Heart left ventricle (tissue), 16 donors: ENCODE measurements around the gene ATP9B. TPM values are rescaled to one million over a fixed set of nuclear protein-coding genes. Genes with fewer than 3 reads are reported as not detected.

ENCODE experiments used
- ATAC-seq, 4 donors: fragments of 200-7000 bp; cut with Tn5 transposase; one replicate each; pipeline ENCODE4 v1.9.1; 2020 to 2022; ENCODE audit warnings: moderate library complexity in 4 of 4, mild to moderate bottlenecking in 3 of 4, moderate number of reproducible peaks in 1 of 4
- DNase-seq, 5 donors: peaks; one replicate each; pipeline ENCODE4 v3.0.0-alpha.2; 2020
- H3K27ac ChIP-seq, 12 donors: fragments of 200-600 bp; sonication (generic) in 4 of 12; one replicate each; pipeline versions ENCODE4 v1.5.0 to v1.8.0; 2016 to 2022; ENCODE audit warnings: mild to moderate bottlenecking in 2 of 12
- H3K27me3 ChIP-seq, 9 donors: fragments of 200-600 bp; sonication (generic) in 2 of 9; one replicate each; pipeline versions ENCODE4 v1.5.1 to v1.8.0; 2016 to 2022; ENCODE audit warnings: mild to moderate bottlenecking in 3 of 9
- H3K36me3 ChIP-seq, 9 donors: fragments of 200-600 bp; sonication (generic) in 2 of 9; one replicate each; pipeline versions ENCODE4 v1.5.0 to v1.8.0; 2018 to 2022; ENCODE audit warnings: mild to moderate bottlenecking in 2 of 9
- H3K4me1 ChIP-seq, 12 donors: fragments of 200-600 bp; sonication (generic) in 4 of 12; one replicate each; pipeline versions ENCODE4 v1.5.0 to v1.8.0; 2016 to 2022; ENCODE audit warnings: mild to moderate bottlenecking in 3 of 12
- H3K4me3 ChIP-seq, 12 donors: fragments of 200-600 bp; sonication (generic) in 4 of 12; one replicate each; pipeline versions ENCODE4 v1.5.0 to v1.8.0; 2017 to 2022; ENCODE audit warnings: mild to moderate bottlenecking in 9 of 12, moderate library complexity in 4 of 12
- H3K9me3 ChIP-seq, 12 donors: fragments of 200-600 bp; sonication (generic) in 4 of 12; one replicate each; pipeline versions ENCODE4 v1.5.0 to v1.8.0; 2016 to 2022; ENCODE audit warnings: mild to moderate bottlenecking in 1 of 12
- POLR2A ChIP-seq, 2 donors: fragments of 450-650 bp; IDR thresholded peaks; one replicate each; pipeline ENCODE4 v1.6.1; 2017; ENCODE audit warnings: antibody characterized with exemption in 2 of 2, mild to moderate bottlenecking in 2 of 2, moderate library complexity in 2 of 2
- WGBS, 4 donors: extraction: QIAGEN DNeasy Blood & Tissue Kit in 2 of 4; methylation state at CpG; one replicate each; pipeline versions ENCODE4 v1.1.5 to v1.1.7; 2013 to 2018; 5-methylcytosine and 5-hydroxymethylcytosine counted together
- intact Hi-C, 10 donors: fragments of 100-400 bp; cut with DNase I; formaldehyde crosslinking; loops; one replicate each; pipeline versions ENCODE4 v1.11.1 to v1.14.2; 2022
- polyA plus RNA-seq, 2 donors: library from polyadenylated mRNA; stranded (reverse); fragments of 200-250 nt; gene quantifications; one replicate each; pipeline ENCODE4 v1.2.3, GENCODE V29; 2013
- total RNA-seq, 9 donors: library from RNA; depleted of rRNA in 2 of 9; stranded (reverse); fragments of >200 nt in 2 of 9; fragmentation: NEBNext Ultra II Directional in 3 of 9; extraction: Animal tissue kit (Norgen Biotek cat#: 25700) in 3 of 9; gene quantifications; one replicate each; pipeline versions ENCODE4 v1.1.0 to v1.2.4, GENCODE V29; 2016 to 2023
- TF ChIP-seq, protein P1 (sequence below), 12 donors: fragments of 200-600 bp; sonication (generic) in 4 of 12; IDR thresholded peaks; one replicate each; pipeline versions ENCODE4 v1.5.0 to v1.8.0; 2018 to 2022; ENCODE audit warnings: antibody characterized with exemption in 12 of 12, mild to moderate bottlenecking in 5 of 12
- donor health status: ischemic (EF 13 %, LVEDD 7.1; RV severe dilation, severe dysfunction).
- donor health status: healthy with polysubstance abuse.
- donor health status: DM: no; HTN: yes; CAD: no.
- donor health status: DM: no; HTN: no; CAD: no.
- donor health status: ischemic (EF 25% LVEDD 6.9; RV normal size, moderate dysfunction).
- donor health status: ischemic (EF 25% LVEDD 5.7; RV mildly dilated, moderate dysfunction).
- donor health status: healthy.
- donor health status: DM: yes; HTN: yes; CAD: no.
- donor health status: ischemic (EF 35%, LVEDD 5.7; RV mildly dilated, moderate dysfunction).
- donor health status: nonischemic (EF 11% LVEDD 7.7; RV severe dilation, severe dysfunction).
- donor health status: DM: yes; HTN: yes; CAD: no.
- donor health status: PGD.
- donor health status: ischemic (EF 29% LVEDD 5.4; RV normal size, mild dysfunction).
- donor health status: nonischemic (EF 23%, LVEDD 6.1; RV moderate dilation, normal function).

Gene ATP9B
- total and polyA plus RNA-seq, 11 donors = 7.4 to 23.9 (median 12.8) TPM

DNA sequence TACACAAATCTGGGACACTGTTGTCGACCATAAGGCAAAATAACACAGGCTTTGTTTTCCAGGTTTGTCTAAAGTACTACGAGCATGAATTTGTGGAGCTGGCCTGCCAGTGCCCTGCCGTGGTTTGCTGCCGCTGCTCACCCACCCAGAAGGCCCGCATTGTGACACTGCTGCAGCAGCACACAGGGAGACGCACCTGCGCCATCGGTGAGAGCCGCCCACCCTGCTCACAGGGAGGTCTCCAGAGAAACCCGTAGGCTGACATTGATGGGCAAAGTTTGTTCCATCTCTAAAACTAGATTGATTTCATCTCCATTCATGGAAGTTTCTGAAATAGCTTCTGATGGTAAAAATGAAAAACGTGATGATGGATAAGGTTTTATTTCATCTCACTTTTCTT is 276.2 kb downstream of the ATP9B start:
- DNase-seq (no peak), ATAC-seq (no peak)
- 95 to 99% (median 97%) methylated on average over 11 of the region's 11 CpGs for WGBS, 4 donors
- H3K4me1 ChIP-seq = no peaks in the 10 kb centered on the region
- no peaks in the 10 kb centered on the region for H3K27me3 ChIP-seq
- no peak overlapping the region for H3K4me3 ChIP-seq
- H3K9me3 ChIP-seq = no peaks in the 10 kb centered on the region
- TF ChIP-seq, protein P1, sequence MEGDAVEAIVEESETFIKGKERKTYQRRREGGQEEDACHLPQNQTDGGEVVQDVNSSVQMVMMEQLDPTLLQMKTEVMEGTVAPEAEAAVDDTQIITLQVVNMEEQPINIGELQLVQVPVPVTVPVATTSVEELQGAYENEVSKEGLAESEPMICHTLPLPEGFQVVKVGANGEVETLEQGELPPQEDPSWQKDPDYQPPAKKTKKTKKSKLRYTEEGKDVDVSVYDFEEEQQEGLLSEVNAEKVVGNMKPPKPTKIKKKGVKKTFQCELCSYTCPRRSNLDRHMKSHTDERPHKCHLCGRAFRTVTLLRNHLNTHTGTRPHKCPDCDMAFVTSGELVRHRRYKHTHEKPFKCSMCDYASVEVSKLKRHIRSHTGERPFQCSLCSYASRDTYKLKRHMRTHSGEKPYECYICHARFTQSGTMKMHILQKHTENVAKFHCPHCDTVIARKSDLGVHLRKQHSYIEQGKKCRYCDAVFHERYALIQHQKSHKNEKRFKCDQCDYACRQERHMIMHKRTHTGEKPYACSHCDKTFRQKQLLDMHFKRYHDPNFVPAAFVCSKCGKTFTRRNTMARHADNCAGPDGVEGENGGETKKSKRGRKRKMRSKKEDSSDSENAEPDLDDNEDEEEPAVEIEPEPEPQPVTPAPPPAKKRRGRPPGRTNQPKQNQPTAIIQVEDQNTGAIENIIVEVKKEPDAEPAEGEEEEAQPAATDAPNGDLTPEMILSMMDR (IDR thresholded peaks at IDR 0.05) = no peak
- no peak for TF ChIP-seq POLR2A (IDR thresholded peaks at IDR 0.05)
- intact Hi-C loops = no loop called here
- no peak overlapping the region for H3K27ac ChIP-seq
- peaks cover 0 to 87% (median 72%) of the 10 kb centered on the region in 9 donors for H3K36me3 ChIP-seq

DNA sequence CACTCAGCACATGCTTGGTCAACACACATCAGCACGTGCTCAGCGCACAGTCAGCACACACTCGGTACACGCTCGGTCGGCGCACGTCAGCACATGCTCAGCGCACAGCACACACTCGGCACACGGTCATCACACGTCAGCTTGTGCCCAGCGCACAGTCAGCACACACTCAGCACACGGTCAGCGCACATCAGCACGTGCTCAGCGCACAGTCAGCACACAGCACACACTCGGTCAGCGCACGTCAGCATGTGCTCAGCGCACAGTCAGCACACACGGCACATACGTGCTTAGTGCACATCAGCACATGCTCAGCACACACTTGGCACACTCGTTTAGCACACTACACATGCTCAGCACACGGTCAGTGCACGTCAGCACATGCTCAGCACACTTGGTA is 276.8 kb downstream of the ATP9B start:
- H3K27ac ChIP-seq = no peak overlapping the region
- 94 to 97% (median 95%) methylated on average over 16 to 26 of the region's 26 CpGs for WGBS, 4 donors
- TF ChIP-seq POLR2A (IDR thresholded peaks at IDR 0.05) = no peak
- TF ChIP-seq, protein P1 (IDR thresholded peaks at IDR 0.05) = no peak
- DNase-seq (no peak), ATAC-seq (peak in 1 of 4 donors; percentile 33)
- H3K4me1 ChIP-seq = no peaks in the 10 kb centered on the region
- no peak overlapping the region for H3K4me3 ChIP-seq
- peaks cover 0 to 88% (median 74%) of the 10 kb centered on the region in 9 donors for H3K36me3 ChIP-seq
- no peaks in the 10 kb centered on the region for H3K27me3 ChIP-seq
- no peaks in the 10 kb centered on the region for H3K9me3 ChIP-seq
- intact Hi-C loops = no loop called here

DNA sequence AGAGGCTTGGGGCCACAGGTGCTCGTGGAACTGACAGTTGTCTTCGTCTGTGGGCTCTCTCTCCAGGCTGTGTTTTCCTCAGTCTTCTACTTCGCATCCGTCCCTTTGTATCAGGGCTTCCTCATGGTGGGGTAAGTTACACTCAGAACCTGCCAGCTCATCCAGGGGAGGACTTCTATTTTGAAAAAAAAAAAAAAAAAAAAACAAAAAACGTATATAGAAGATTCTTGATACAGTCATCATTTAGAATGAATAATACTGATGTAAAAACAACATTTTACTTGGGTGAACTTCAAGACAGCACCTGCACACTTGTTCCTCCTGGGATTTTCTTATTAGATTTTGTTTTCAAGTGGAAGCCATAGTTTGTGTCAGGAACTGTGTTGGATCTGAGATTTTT is 278.9 kb downstream of the ATP9B start:
- Histone ChIP-seq H3K27me3 (no peaks in the 10 kb centered on the region), H3K9me3 (no peaks in the 10 kb centered on the region), H3K4me3 (no peak overlapping the region), H3K27ac (no peak overlapping the region), H3K4me1 (no peaks in the 10 kb centered on the region), H3K36me3 (peaks cover 0 to 94% (median 71%) of the 10 kb centered on the region in 9 donors)
- no peak for DNase-seq
- ATAC-seq = no peak
- TF ChIP-seq POLR2A (IDR thresholded peaks at IDR 0.05) = no peak
- TF ChIP-seq, protein P1 (IDR thresholded peaks at IDR 0.05) = no peak
- intact Hi-C loops = no loop called here
- 85 to 87% (median 86%) methylated on average over 5 of the region's 5 CpGs for WGBS, 4 donors

DNA sequence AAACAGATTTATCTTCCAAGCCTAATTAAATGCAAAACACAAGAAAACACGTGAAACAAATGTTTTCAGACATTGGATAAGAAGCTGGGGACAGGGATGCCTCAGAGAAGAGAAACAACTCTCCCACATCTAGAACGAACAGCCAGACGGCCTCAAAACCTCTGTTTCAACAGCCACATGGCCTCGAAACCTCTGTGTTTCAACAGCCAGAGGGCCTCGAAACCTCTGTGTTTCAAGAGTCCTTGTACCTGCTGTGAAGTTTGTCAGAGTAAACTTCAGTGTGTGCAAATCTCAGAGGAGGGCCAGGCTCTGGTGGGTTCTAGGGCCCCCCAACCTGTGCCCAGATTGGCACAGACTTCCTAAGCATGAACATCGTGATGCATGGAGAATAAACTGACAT is 283.2 kb downstream of the ATP9B start:
- ATAC-seq = no peak
- intact Hi-C loops = no loop called here
- no peaks in the 10 kb centered on the region for H3K27me3 ChIP-seq
- no peaks in the 10 kb centered on the region for H3K4me1 ChIP-seq
- no peaks in the 10 kb centered on the region for H3K9me3 ChIP-seq
- 69 to 80% (median 75%) methylated on average over 6 of the region's 6 CpGs for WGBS, 4 donors
- H3K4me3 ChIP-seq = no peak overlapping the region
- H3K36me3 ChIP-seq = peaks cover 0 to 66% (median 33%) of the 10 kb centered on the region in 9 donors
- TF ChIP-seq, protein P1 (IDR thresholded peaks at IDR 0.05) = no peak
- TF ChIP-seq POLR2A (IDR thresholded peaks at IDR 0.05) = no peak
- no peak for DNase-seq
- no peak overlapping the region for H3K27ac ChIP-seq
